HepG2 (cell line): Measurements from ENCODE around the gene PADI6. TPM values are rescaled to one million over a fixed set of nuclear protein-coding genes. Genes with fewer than 3 reads are reported as not detected.

Experiments used
- ATAC-seq: fragments of 200-7000 bp; cut with Tn5 transposase; 3 replicates; pipeline ENCODE4 v1.9.1; 2020; ENCODE audit warnings: mild to moderate bottlenecking, moderate library complexity
- BruUV-seq: library from RNA; stranded (reverse); fragments of 400-500 nt; replicated peaks from 2 replicates; lab custom pipeline; 2021; lab: Mats Ljungman, UMichigan
- CTCF ChIA-PET: fragments of 300-600 bp; formaldehyde crosslinking; extraction: SDS; loops from one replicate; lab custom pipeline; 2021; ENCODE audit warnings: low total read pairs, inconsistent platforms, low intra/inter-chr PET ratio; lab: Yijun Ruan, JAX
- POLR2A ChIA-PET: fragments of 350-600 bp; sonication (Branson Sonifier 250); formaldehyde crosslinking; loops from one replicate; lab custom pipeline; 2020; ENCODE audit warnings: antibody characterized with exemption, inconsistent platforms; lab: Yijun Ruan, JAX
- DNase-seq: peaks from one replicate; pipeline ENCODE4 v3.0.0-alpha.2; 2015; ENCODE audit warnings: low spot score
- FAIRE-seq: peaks from 3 replicates; lab custom pipeline; 2011; peaks lifted over from hg19 to GRCh38; lab: Jason Lieb, UNC
- H2AFZ ChIP-seq: one replicate; pipeline ENCODE4 v1.6.1; 2011; ENCODE audit warnings: low read length, inconsistent platforms
- H3K27ac ChIP-seq: fragments of 300-600 bp; 3 replicates; pipeline ENCODE4 v1.8.0; 2011; ENCODE audit warnings: mixed run types, mild to moderate bottlenecking, mixed read lengths, low read length, inconsistent platforms; ENCODE audit not compliant: insufficient read depth; ENCODE audit errors: extremely low read length
- H3K27me3 ChIP-seq, 2 experiments: fragments of 200-600 bp in 1 of 2; 2 replicates in 1 of 2; 3 replicates in 1 of 2; pipeline versions ENCODE4 v1.6.0 to v1.8.0; 2011; ENCODE audit warnings: low read length in 2 of 2, mild to moderate bottlenecking in 2 of 2, moderate library complexity in 2 of 2, inconsistent platforms in 1 of 2; ENCODE audit not compliant: insufficient read depth in 2 of 2, control insufficient read depth in 1 of 2
- H3K36me3 ChIP-seq, 2 experiments: fragments of 200-600 bp in 1 of 2; replicated peaks in 1 of 2; 2 replicates in 1 of 2; 3 replicates in 1 of 2; pipeline versions ENCODE4 v1.5.1 to v1.8.0; 2011; ENCODE audit warnings: low read length in 2 of 2, inconsistent platforms in 1 of 2; ENCODE audit not compliant: insufficient read depth in 2 of 2, control insufficient read depth in 1 of 2
- H3K4me1 ChIP-seq: 2 replicates; pipeline ENCODE4 v1.5.1; 2012; ENCODE audit warnings: low read length, inconsistent platforms; ENCODE audit not compliant: insufficient read depth
- H3K4me2 ChIP-seq: 2 replicates; pipeline ENCODE4 v1.6.0; 2011; ENCODE audit warnings: low read depth, low read length, inconsistent platforms
- H3K4me3 ChIP-seq, 3 experiments: fragments of 200-600 bp in 1 of 3; sonication (generic), shearing (Covaris generic) in 1 of 3; replicated peaks in 1 of 3; 2 replicates each; pipeline ENCODE4 v1.5.1; 2011 to 2016; ENCODE audit warnings: low read length in 3 of 3, inconsistent platforms in 2 of 3, low read depth in 2 of 3, mild to moderate bottlenecking in 2 of 3, control low read depth in 1 of 3, mixed read lengths in 1 of 3; ENCODE audit not compliant: insufficient read depth in 1 of 3
- H3K79me2 ChIP-seq: one replicate; pipeline ENCODE4 v1.6.1; 2011; ENCODE audit warnings: low read length, inconsistent platforms; ENCODE audit not compliant: insufficient read depth
- H3K9ac ChIP-seq: 2 replicates; pipeline ENCODE4 v1.6.0; 2011; ENCODE audit warnings: mild to moderate bottlenecking, low read depth, low read length, inconsistent platforms; ENCODE audit not compliant: insufficient read depth
- H3K9me3 ChIP-seq: 2 replicates; pipeline ENCODE4 v1.5.1; 2012; ENCODE audit warnings: mild to moderate bottlenecking, low read length
- H4K20me1 ChIP-seq: 2 replicates; pipeline ENCODE4 v1.6.0; 2011; ENCODE audit warnings: inconsistent platforms, mild to moderate bottlenecking, low read length, moderate library complexity; ENCODE audit not compliant: insufficient read depth
- ASH2L ChIP-seq: fragments of 300-600, 200-600 bp; sonication (generic); IDR thresholded peaks from 2 replicates; pipeline ENCODE4 v1.7.0; 2017; ENCODE audit warnings: low read depth, mild to moderate bottlenecking, moderate library complexity, mixed read lengths, low read length; ENCODE audit not compliant: insufficient read length
- MAZ ChIP-seq, 2 experiments: sonication (generic) in 1 of 2; formaldehyde crosslinking in 1 of 2; IDR thresholded peaks; 2 replicates each; pipeline versions ENCODE4 v1.5.0 to v1.6.1; 2012 to 2020; ENCODE audit warnings: low read depth in 2 of 2, mild to moderate bottlenecking in 2 of 2, borderline replicate concordance in 1 of 2, improper control_type of control experiment in 1 of 2, low read length in 1 of 2, missing genetic modification reagents in 1 of 2, moderate library complexity in 1 of 2
- RBFOX2 ChIP-seq: fragments of 200-400 bp; formaldehyde crosslinking; IDR thresholded peaks from 2 replicates; pipeline ENCODE4 v1.6.1; 2017; ENCODE audit warnings: low read depth, mild to moderate bottlenecking, low read length
- SIN3A ChIP-seq: IDR thresholded peaks from 2 replicates; pipeline ENCODE4 v1.6.1; 2011; ENCODE audit warnings: low read depth, mild to moderate bottlenecking, control low read depth, low read length, borderline replicate concordance
- SKI ChIP-seq: fragments of 450-650 bp; IDR thresholded peaks from one replicate; pipeline ENCODE4 v1.6.1; 2018; ENCODE audit warnings: mild to moderate bottlenecking; ENCODE audit not compliant: partially characterized antibody
- TMF1 ChIP-seq: sonication (generic); formaldehyde crosslinking; IDR thresholded peaks from 2 replicates; pipeline ENCODE4 v1.8.1; 2022; ENCODE audit warnings: low read depth, missing genetic modification reagents
- YEATS4 ChIP-seq: sonication (generic); formaldehyde crosslinking; IDR thresholded peaks from 2 replicates; pipeline ENCODE4 v1.4.0; 2020; ENCODE audit warnings: missing genetic modification reagents, borderline replicate concordance
- ZNF281 ChIP-seq: sonication (generic); formaldehyde crosslinking; IDR thresholded peaks from 2 replicates; pipeline ENCODE4 v1.4.0; 2020; ENCODE audit warnings: missing genetic modification reagents, borderline replicate concordance
- ZNF777 ChIP-seq: sonication (generic); formaldehyde crosslinking; IDR thresholded peaks from 2 replicates; pipeline ENCODE4 v1.4.0; 2020; ENCODE audit warnings: missing genetic modification reagents
- WGBS: methylation state at CpG from one replicate; pipeline ENCODE4 v1.1.6; 2017; ENCODE audit warnings: low lambda C conversion rate; 5-methylcytosine and 5-hydroxymethylcytosine counted together
- in situ Hi-C: cut with HindIII; loops from 2 replicates; pipeline ENCODE4 v1.10.0; 2017; ENCODE audit warnings: low pct_unique_long_range_greater_than_20kb; ENCODE audit not compliant: extremely low pct_ligation_motif_present
- intact Hi-C: fragments of 100-400 bp; cut with micrococcal nuclease; formaldehyde crosslinking; loops from one replicate; pipeline ENCODE4 v1.10.0; 2022; ENCODE audit not compliant: unreplicated experiment
- polyA plus RNA-seq, 8 experiments: library from polyadenylated mRNA; depleted of rRNA in 3 of 8; stranded (reverse) in 7 of 8; unstranded in 1 of 8; fragments of >200 nt; fragmentation: Illumina TruSeq in 4 of 8; extraction: Trizol in 4 of 8; gene quantifications; 2 replicates each; pipeline versions ENCODE4 v1.2.1 to v1.2.3, GENCODE V29; 2011 to 2016; ENCODE audit warnings: low read depth in 4 of 8, missing spikeins in 1 of 8, mixed read lengths in 1 of 8; ENCODE audit not compliant: insufficient read depth in 1 of 8
- total RNA-seq, 5 experiments: library from RNA; depleted of rRNA; stranded (reverse); fragments of >200 nt; fragmentation: Illumina TruSeq; extraction: Trizol; gene quantifications; 2 replicates each; pipeline ENCODE4 v1.2.3, GENCODE V29; 2016; ENCODE audit warnings: low read depth in 1 of 5
- TF ChIP-seq, protein P1 (sequence below): sonication (generic); formaldehyde crosslinking; IDR thresholded peaks from 2 replicates; pipeline ENCODE4 v1.8.0; 2022; ENCODE audit warnings: low read depth, missing genetic modification reagents

The PADI6 gene
- total and polyA plus RNA-seq, 2 of the 13 experiments (the other 11 are each of a cell fraction or from before 2014, with no cell fraction given), result not detected

DNA sequence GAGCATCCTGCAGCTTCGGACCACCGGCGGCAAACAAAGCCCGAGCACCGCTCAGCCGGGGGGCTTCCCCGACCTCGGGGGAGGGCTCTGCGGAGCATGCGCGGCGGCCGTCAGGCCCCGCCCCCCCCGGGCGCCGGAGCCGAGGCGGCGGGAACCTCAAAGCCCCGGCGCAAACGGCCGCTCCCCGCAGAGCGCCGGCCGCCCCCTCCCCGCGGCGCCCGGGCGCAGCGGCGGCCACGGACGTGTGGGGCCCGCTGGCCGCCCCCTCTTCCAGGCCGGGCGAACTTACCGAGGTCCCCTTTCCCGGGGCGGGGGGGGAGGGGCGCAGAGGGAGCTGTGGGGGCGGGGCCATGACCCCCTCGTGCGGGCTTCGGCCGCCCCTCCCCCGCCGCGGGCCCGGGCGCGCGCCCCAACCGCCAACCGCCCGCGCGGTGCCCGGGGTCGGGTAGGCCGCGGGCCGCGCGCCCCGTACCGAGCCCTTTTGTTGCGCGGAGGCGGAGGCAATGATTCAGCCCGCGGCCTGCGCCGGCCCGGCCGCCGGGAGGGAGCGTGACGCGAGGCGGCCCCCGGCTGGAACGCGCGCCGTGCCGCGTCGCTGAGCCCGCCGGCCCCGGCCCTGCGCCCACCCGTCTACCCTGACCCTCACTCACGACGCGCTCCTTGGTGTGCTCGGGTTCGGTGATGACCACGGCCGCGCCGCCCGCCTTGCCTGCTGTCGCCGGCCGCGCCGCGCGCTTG, 65.8 kb downstream of the PADI6 start:
- ChIA-PET POLR2A (no interaction called here), CTCF (interaction anchor here (1.7 kb wide), 1 partner anchor 18 kb away, joined by 3 read pairs; no protein-coding TSS in a partner anchor)
- no peak for DNase-seq
- Histone ChIP-seq H4K20me1 (peaks cover 22% of the 10 kb centered on the region), H3K9ac (peak overlapping the region; percentile 83), H3K79me2 (peaks cover 36% of the 10 kb centered on the region), H3K4me3 (peak overlapping the region; percentile 78 to 99 (median 80); a peak in 5 of 6 replicates), H3K27ac (peak overlapping the region; percentile 79), H3K36me3 (peaks cover 6 to 33% of the 10 kb centered on the region in 2 experiments; a peak in 4 of 5 replicates), H3K27me3 (peaks cover 0 to 21% of the 10 kb centered on the region in 2 experiments; a peak in 3 of 5 replicates), H3K4me1 (peaks cover 38% of the 10 kb centered on the region), H3K9me3 (no peaks in the 10 kb centered on the region), H2AFZ (no peak overlapping the region), H3K4me2 (peak overlapping the region; percentile 75)
- BruUV-seq, result no TSS peak
- no CpG with 5 or more reads among the region's 115 CpGs for WGBS
- TF ChIP-seq SKI (peak; percentile 19), MAZ (IDR thresholded peaks at IDR 0.05; ENCODE audit: borderline replicate concordance, low read depth, low read length) (0 out of 2 replicates have a peak, but pooled peaks have one; percentile 28), MAZ (CRISPR knock-in tag; IDR thresholded peaks at IDR 0.05; ENCODE audit: low read depth) (no peak), RBFOX2 (no peak), TMF1 (0 out of 2 replicates have a peak, but pooled peaks have one; percentile 69), YEATS4 (CRISPR knock-in tag) (0 out of 2 replicates have a peak, but pooled peaks have one; percentile 12), ZNF281 (CRISPR knock-in tag) (peak; percentile 33; the same call in 1 of the 2 replicates), ASH2L (no peak), SIN3A (peak; percentile 36; the same call in 1 of the 2 replicates), ZNF777 (peak; percentile 97)
- TF ChIP-seq, protein P1, sequence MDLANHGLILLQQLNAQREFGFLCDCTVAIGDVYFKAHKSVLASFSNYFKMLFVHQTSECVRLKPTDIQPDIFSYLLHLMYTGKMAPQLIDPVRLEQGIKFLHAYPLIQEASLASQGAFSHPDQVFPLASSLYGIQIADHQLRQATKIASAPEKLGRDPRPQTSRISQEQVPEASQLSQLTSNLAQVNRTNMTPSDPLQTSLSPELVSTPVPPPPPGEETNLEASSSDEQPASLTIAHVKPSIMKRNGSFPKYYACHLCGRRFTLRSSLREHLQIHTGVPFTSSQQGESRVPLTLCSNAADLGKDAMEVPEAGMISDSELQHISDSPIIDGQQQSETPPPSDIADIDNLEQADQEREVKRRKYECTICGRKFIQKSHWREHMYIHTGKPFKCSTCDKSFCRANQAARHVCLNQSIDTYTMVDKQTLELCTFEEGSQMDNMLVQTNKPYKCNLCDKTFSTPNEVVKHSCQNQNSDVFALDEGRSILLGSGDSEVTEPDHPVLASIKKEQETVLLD, result 0 out of 2 replicates have a peak, but pooled peaks have one; percentile 38
- in situ Hi-C loops (no loop called here), intact Hi-C loops (no loop called here)
- no peak for FAIRE-seq
- no peak; the same call in 2 of the 3 replicates for ATAC-seq
